Smooth muscle cell of the brain vasculature (primary cell): ENCODE results near the gene DRD4.

Experiments
- DNase-seq: peaks from one replicate; pipeline ENCODE4 v3.0.0-alpha.2; 2012; ENCODE audit warnings: low read depth, low spot score

The DRD4 gene

DNA sequence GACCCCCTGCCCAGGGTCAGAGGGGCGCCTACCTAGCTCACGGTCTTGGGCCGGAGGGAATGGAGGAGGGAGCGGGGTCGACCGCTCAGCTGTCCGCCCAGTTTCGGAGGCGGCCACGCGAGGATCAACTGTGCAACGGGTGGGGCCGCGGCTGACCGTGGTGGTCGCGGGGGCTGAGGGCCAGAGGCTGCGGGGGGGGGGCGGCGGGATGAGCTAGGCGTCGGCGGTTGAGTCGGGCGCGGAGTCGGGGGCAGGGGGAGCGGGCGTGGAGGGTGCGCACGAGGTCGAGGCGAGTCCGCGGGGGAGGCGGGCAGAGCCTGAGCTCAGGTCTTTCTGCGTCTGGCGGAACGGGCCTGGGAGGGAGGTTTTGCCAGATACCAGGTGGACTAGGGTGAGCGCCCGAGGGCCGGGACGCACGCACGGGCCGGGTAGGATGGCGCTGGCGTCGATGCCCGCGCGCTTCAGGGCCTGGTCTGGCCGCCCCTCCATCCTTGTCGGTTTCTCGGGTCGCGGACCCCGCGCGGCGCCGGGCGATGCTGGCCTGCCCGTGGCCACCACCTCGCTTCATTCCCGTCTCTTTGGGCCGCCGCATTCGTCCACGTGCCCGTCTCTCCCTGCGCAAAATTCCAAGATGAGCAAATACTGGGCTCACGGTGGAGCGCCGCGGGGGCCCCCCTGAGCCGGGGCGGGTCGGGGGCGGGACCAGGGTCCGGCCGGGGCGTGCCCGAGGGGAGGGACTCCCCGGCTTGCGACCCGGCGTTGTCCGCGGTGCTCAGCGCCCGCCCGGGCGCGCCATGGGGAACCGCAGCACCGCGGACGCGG, at the start of gene DRD4:
TSS of gene DRD4 (plus strand) at position 759 of the 822 bp plus-strand sequence. CDS start at position 795, 36 bp downstream.
- DNase-seq, result no peak

DNA sequence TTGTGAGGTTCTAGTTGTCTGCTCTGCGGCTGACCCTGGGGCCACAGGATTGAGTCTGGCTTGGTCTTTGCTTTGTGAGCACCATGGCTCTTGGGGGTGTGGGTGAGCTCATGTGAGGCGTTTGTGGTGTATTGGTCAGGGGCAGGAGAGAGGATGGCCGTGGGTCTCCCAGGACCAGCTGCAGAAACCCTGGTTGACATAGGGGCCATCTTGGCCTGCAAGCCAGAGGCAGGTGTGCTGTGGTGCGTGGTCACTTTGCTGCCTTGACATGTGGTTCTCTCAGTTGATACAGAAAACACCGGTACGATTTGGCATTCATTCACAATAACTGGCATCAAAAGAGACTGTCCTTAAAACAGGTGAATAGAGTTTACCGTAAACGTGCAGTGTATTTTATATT, 49.5 kb upstream of the DRD4 start:
- DNase-seq, result no peak

DNA sequence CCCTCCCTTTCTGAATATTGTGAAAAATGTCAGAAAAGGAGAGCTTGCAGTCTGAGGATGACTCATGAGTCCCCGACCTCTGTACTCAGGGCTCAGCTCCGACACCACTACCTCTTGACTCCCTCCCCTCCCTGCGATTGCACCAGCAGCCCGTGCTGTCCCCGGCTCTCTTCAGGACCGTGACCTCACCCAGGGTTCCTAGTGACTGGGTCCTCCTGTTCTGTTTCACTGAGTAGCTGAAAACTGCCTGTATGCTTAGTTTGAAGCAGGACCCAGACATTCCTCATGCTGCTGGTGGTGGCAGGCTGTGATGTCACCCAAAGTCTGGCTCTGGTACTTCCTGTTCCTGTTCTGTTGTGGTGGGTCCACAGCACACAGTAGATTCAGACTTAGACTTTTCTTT, 49.1 kb upstream of the DRD4 start:
- DNase-seq, result no peak

DNA sequence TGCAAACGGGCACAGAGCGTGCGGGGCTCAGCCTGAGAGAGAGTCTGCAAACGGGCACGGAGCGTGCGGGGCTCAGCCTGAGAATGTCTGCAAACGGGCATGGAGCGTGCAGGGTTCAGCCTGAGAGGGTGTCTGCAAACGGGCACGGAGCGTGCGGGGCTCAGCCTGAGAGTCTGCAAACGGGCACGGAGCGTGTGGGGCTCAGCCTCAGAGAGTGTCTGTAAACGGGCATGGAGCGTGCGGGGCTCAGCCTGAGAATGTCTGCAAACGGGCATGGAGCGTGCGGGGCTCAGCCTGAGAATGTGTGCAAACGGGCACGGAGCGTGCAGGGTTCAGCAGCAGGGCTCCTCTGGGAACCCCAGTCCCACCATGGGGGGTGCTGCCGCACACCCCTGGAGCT, 47.3 kb upstream of the DRD4 start:
- DNase-seq, result no peak

DNA sequence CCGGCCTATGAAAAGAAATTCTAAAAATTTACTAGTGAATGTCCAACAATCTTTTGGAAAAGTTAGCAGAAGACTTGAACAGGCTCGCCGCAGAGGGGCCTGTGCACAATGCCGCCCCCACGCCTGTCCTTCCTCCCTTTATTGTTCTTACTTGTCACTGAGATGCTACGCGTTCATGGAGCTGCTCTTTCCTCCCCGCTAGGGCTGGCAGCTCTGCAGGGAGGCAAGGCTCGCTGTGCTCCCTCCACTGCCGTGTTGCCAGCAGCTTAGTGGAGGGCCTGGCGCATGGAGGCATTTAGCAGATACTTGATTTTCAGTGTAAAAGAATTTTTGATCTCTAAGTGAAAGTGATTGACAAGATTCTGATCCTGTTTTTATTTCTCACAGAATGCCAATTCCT, 46.1 kb upstream of the DRD4 start:
- DNase-seq, result no peak

GRCh38 chr11:592501-592900, 44.6 kb upstream of the DRD4 start:
- DNase-seq, result no peak

DNA sequence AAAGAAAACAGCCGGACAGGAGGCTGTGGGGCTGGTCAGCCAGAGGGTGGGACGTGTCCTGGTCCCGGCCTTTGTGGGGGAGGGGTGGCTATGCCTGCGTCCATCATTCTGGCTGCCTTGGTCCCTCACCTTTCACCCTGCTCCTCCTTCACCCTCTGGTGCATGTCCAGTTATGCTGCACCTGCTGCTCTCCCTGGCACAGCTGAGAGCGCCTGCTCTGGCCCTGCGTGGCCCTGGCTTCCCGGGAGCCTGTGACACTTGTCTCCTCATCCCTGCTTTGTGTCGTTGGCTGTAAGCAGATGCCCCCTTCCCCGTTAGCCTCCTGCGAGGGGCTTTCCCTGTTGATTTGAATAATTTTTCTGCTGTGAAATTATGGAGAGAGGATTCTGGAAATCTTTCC, 44.2 kb upstream of the DRD4 start:
- DNase-seq, result no peak

GRCh38 chr11:593347-593746, 43.7 kb upstream of the DRD4 start:
- no peak for DNase-seq

DNA sequence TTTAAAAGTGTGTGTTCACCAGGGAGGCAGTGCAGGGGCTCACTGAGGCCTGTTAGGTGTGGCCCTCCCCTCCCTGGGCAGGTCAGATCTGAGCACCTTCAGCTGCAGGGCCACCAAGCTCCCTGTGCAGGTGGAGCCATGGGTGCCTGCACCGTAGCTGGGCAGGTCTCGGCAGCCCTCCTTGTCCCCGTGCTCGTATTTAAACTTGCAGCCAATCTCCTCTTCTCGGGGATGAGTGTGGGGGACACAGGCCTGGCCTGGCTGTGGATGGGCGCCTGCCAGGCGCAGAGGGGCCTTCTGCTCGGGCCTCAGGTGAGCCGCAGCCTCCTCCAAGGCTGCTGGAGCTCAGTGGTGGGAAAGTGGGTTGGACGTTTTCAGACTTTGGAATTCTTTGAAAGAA, 41.7 kb upstream of the DRD4 start:
- DNase-seq, result no peak

DNA sequence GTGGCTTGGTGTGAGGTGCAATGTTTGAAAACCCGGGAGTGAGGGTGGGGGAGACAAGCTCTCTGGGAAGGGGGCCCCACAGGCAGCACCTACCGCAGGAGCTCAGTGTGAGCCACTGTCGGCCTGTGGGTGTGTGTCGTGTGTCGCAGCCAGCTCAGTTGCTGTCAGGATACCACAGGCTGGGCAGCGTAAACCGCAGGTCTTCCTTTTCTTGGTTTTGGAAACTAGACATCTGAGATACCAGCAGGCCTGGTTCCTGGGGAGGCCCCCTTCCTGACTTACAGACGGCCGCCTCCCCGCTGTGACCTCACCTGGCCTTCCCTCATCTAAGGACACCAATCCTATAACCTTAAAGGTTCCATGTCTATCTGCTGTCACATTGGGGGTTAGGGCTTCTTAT, 40.7 kb upstream of the DRD4 start:
- no peak for DNase-seq

DNA sequence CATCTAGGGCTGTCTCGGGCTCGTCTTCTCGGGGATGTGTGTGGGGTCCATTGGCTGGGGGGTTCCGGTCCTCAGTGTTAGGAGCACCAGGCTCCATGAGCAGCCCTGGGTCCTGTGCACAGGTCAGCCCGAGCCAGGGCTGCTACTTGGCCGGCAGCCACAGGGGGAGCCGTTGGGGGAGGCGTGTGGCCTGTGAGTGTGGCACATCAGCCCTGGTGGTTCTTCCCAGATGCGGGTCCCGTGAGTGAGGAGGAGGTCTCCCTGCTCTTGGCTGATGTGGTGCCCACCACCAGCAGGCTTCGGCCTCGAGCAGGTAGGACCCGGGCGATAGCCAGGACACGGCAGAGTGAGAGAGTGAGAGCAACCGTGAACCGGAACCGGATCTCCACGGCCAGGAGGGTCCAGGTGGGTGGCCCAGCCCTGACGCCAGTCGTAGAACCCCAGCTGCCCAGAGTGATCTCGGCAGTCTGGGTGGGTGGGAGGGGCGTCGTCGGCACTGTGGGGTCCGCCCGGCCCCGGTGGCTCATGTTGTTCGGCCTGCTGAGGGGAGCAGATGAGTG, 39.8 kb upstream of the DRD4 start:
- DNase-seq, result no peak

DNA sequence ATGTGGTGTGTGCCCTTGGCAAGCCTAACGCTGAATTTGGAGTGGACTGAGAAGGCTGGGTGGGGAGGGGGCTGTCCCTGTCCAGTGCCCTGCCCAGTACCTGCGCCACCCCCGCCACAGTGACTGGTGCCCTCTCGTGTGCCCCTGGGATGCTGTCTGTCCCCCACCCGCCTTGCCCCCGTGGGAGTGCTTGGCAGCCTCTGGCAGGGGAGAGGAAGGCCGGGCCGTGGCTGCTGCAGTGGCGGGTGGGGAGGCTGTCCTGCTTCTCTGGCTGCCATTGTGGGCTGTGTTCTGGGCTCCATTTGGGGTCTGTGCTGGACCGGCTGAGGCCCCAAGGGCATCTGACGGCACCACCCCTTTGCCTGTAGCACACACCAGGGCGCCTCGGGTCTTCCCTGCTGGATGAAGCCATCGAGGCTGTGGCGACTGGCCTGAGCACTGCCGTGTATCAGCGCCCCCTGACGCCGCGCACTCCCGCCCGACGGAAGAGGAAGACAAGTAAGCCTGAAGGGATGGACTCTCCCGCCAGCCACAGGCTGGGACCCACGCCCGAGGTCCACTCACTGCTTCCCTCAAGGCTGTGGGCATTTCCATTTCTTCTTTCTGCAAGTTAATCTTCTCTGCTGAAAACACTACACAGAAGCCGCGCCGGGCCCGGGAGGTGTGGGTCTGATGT, 38.9 kb upstream of the DRD4 start:
- DNase-seq, result no peak

GRCh38 chr11:601573-602245, 35.4 kb upstream of the DRD4 start:
- DNase-seq, result no peak

DNA sequence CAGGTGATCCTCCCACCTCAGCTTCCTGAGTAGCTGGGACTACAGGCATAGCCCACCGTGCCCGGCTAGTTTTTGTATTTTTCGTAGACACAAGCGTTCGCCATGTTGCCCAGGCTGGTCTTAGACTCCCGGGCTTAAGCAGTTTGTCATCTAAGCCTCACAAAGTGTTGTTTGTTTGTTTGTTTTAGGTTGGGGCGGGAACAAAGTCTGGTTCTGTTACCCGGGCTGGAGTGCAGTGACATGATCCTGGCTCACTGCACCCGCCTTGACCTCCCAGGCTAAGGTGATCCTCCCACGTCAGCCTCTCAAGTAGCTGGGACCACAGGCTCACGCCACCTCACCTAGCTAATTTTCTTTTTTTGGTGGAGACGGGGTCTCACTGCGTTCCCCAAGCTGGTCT, 33.9 kb upstream of the DRD4 start:
- DNase-seq, result no peak

DNA sequence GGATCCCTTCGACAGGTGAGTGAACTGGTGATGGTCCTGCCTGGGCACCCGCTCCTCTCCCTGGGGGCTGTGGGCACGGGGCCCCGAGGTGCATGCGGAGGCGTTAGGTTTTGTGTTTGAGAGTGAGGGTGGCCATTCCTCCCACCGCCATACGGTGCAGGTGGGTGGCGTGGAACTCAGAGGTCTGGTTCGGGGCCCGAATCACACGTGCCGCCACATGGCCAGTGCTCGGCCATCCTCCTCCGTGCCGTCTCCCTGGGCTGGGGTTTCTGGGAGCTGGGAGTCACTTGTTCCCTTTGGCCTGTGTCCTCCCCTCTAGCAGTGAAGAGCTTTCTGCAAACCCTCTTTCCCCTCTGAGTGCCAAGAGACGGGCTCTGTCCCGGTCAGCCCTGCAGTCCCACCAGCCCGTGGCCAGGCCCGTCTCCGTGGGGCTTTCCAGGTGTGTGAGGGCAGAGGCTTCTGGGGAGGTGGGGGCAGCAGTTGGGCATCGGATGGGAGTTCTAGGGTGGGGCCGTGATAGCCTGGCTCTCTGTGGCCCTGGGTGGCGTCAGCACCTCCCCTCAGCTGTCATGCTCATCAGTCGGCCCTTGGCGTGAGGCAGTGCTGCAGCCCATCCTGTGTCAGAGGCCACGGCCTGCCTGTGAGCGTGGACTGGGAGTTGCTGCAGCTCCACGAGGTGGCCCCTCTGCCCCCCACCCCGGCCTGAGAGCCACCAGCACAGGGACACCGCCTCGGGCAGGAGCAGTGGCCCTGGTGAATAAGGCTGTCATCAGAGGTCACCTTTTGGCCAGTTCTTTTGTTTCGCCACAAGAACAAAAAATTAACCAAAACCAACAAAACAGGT, 31.6 kb upstream of the DRD4 start:
- no peak for DNase-seq

GRCh38 chr11:606245-606644, 30.8 kb upstream of the DRD4 start:
- no peak for DNase-seq

DNA sequence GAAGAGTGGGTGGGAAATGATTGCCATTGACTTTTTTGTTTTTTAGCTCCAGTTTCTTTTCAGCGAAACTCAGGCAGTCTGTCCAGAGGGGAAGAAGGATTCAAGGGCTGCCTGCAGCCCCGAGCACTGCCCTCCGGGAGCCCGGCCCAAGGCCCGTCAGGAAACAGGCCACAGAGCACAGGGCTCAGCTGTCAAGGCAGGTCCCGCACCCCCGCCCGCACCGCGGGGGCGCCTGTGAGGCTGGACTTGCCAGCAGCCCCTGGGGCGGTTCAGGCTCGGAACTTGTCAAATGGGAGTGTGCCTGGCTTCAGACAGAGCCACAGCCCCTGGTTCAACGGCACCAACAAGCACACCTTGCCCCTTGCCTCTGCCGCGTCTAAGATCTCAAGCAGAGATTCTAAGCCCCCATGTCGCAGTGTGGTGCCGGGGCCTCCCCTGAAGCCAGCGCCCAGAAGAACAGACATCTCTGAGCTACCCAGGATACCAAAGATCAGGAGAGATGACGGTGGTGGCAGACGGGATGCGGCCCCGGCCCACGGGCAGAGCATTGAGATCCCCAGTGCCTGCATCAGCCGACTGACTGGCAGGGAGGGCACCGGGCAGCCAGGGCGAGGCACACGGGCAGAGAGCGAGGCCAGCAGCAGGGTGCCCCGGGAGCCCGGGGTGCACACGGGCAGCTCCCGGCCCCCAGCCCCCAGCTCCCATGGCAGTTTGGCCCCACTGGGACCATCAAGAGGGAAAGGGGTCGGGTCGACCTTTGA, 29.9 kb upstream of the DRD4 start:
- no peak for DNase-seq

DNA sequence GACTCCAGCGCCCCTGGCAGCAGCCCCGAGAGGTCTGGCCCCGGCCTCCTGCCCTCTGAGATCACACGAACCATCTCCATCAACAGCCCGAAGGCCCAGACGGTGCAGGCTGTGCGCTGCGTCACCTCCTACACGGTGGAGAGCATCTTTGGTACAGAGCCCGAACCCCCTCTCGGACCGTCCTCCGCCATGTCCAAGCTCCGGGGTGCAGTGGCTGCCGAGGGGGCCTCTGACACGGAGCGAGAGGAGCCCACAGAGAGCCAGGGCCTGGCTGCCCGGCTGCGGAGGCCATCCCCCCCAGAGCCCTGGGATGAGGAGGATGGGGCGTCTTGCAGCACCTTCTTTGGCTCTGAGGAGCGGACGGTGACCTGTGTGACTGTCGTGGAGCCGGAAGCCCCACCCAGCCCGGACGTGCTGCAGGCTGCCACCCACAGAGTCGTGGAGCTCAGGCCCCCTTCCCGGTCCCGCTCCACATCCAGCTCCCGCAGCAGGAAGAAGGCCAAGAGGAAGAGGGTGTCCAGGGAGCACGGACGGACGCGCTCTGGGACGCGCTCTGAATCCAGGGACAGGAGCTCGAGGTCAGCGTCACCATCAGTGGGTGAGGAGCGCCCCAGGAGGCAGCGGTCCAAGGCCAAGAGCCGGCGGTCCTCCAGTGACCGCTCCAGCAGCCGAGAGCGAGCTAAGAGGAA, 29.0 kb upstream of the DRD4 start:
- no peak for DNase-seq

- no peak for DNase-seq
Measured at GRCh38 chr11:608791-609251, 28.2 kb upstream of the DRD4 start.

DNA sequence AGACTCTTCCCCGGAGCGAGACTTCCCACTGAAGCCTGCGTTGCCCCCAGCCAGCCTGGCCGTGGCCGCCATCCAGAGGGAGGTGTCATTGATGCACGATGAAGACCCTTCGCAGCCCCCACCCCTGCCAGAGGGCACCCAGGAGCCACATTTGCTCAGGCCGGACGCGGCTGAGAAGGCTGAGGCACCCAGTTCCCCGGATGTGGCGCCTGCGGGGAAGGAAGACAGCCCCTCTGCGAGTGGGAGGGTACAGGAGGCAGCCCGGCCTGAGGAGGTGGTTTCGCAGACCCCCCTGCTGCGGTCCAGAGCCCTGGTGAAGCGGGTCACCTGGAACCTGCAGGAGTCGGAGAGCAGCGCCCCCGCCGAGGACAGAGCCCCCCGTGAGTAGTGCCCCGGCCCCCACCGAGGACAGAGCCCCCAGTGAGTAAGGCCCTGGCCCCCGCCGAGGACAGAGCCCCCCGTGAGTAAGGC, 27.7 kb upstream of the DRD4 start:
- no peak for DNase-seq
